RPMI8226 (cell line): ENCODE data around the gene KCNK13.
"Not testable (repeated sequence)": the region's sequence is repeated elsewhere in the genome, so short reads cannot be mapped to it uniquely, and the experiment has no call there.

Source experiments
- DNase-seq: peaks from one replicate; pipeline ENCODE4 v3.0.0-alpha.2; 2015

KCNK13 gene

DNA sequence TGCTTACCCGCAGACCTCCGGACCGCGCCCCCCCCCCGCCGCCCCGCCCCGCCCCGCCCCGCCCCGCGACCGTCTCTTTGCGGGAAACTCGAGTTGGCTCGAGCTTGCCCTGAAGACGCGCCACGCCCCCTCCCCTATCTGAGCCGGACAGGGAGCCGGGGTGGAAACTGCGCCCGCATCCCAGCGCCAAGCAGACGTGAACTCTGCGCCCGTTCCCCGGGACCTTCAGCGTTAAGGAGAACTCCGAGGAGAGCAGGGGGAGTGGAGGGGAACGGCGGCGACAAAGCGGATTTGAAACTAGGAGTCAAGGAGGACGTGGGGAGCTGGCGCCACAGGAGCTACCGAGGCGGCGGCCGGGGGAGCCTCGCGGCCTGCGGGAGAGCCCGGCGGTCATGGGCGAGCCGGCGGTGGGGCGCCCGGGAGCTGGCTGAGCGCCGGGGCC lies at the start of gene KCNK13:
TSS of gene KCNK13 (plus strand) at position 310 of the 442 bp plus-strand sequence. CDS start 212 bp downstream, outside the sequence.
- peak; percentile 5 for DNase-seq

DNA sequence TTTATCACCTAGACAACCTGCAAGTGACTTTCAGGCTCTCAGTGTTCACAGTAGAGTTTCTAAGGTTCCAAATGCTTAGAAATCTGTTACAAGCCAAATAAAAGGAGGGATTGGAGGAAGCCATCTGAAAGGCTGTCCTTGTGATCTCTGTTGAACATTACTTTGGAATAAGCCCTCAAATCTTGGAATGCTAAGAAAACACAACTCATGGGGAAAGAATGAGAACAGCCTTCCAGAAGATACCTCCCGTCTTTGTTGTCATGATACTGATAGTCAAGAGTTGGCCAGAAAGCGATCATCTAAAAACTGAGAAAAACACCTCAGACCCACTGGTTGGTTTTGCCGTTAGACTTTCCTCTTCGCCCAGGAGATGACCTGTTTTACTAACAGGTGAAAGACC lies 44.4 kb upstream of the KCNK13 start:
- no peak for DNase-seq

GRCh38 chr14:90019824-90020523 lies 41.8 kb upstream of the KCNK13 start:
- DNase-seq = no peak

- DNase-seq = no peak
Measured at GRCh38 chr14:90023176-90023896, 38.5 kb upstream of the KCNK13 start.

DNA sequence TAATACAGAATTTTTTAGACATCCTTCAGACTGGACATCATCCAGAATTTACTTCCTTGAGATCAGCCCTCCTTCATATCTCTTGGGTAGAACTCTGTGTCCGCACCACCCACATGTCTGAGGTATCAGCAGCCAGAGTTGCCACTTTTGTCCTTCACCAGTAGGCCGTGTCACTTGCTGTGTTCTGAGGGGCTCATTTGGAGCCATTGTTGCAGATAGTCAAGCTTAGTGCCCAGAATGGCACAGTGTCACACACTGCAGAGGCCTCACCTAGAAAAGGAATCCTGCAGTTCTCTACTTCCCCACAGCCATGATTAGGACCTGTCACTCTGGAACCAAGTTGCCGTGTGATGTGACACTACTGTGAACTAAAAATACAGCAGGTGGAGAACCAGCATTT lies 36.9 kb upstream of the KCNK13 start:
- no peak for DNase-seq

GRCh38 chr14:90026608-90027007 lies 35.2 kb upstream of the KCNK13 start:
- DNase-seq = not testable (repeated sequence)

DNA sequence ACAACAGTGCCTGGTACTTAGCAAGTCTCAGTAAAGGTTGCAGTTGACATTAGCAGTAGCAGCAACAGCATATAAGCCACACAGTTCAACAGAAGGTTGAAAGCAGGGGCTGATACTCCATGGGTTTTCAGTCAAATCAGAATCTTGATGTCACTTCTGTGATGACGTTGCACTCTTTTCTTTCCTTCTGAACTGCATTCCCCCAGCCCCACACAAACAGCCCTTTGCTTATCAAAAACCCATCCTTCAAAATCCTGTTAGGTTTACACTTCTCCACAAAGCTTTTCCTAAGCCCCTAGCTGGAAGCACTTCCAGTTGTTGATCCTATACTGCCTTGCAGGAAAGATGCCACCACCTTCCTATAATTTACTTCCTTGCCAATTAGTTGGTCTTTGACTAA lies 34.0 kb upstream of the KCNK13 start:
- no peak for DNase-seq

DNA sequence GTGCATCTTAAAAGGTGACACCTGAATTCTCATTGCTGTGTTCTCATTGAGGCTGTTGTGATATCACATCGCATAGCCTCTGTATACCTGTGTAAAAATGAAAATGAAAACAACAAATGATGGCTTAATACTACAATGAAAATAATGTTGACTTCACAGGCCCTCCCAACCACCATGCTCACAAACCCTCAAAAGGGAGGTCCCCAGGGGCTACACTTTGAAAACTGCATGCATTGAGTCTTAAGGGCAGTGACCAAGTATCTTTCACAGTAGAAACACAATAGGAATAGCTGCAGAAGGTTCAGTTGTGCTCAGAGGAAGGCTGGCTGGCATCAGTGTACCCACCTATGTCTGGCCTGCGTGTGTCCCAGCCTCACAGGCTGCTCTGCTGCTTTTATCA lies 27.6 kb upstream of the KCNK13 start:
- no peak for DNase-seq

DNA sequence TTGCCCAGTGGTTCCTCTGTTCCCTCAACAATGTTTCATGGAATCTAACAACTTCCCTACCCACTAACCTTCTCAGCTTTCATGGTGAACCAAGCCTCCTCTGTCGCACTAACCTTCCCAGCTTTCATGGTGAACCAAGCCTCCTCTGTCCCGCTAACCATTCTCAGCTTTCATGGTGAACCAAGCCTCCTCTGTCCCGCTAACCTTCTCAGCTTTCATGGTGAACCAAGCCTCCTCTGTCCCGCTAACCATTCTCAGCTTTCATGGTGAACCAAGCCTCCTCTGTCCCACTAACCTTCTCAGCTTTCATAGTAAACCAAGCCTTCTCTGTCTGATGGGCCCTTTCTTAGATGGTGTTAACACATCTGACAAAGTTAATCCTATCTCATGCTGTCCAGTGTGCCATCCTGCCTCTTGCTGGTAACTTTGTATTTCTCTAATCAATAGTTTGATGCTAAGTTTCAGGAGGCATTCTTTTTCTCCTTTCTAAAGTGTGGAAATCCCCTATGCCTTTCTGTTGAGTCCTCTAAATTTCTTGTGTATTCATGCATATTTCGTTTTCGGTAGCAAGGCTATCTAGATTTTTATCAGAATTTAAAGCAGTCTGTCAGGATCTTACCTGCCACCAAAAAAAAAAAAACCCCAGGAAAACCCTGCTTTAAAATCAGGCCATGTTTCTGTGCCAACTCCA lies 26.8 kb upstream of the KCNK13 start:
- no peak for DNase-seq

GRCh38 chr14:90039253-90040010 lies 22.4 kb upstream of the KCNK13 start:
- no peak for DNase-seq

GRCh38 chr14:90040411-90040810 lies 21.4 kb upstream of the KCNK13 start:
- no peak for DNase-seq

GRCh38 chr14:90042496-90043252 lies 19.1 kb upstream of the KCNK13 start:
- DNase-seq = no peak

DNA sequence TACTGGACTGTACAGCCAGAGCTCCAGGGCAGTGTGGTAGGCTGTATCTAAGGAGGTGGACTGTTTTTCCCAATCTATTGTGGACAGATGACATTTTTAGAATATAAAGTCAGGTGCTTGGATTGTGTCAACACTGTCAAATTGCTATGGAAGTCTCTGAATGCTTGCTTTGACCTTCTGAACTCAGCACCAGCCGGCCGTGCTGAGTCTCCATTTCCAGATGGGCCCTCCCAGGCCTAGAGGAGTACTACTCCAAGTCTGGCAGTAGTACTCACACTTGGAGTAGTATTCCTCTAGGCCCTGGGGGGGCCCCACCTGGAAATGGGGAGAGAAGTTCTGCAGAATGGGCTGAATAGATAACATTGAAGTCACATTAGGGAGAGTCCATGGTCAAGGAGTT lies 16.2 kb upstream of the KCNK13 start:
- DNase-seq = no peak

- no peak for DNase-seq
Measured at GRCh38 chr14:90049390-90049789, 12.4 kb upstream of the KCNK13 start.

- no peak for DNase-seq
Measured at GRCh38 chr14:90050271-90050670, 11.5 kb upstream of the KCNK13 start.

GRCh38 chr14:90053044-90053443 lies 8.8 kb upstream of the KCNK13 start:
- DNase-seq = no peak

- no peak for DNase-seq
Measured at GRCh38 chr14:90054803-90055202, 7.0 kb upstream of the KCNK13 start.

DNA sequence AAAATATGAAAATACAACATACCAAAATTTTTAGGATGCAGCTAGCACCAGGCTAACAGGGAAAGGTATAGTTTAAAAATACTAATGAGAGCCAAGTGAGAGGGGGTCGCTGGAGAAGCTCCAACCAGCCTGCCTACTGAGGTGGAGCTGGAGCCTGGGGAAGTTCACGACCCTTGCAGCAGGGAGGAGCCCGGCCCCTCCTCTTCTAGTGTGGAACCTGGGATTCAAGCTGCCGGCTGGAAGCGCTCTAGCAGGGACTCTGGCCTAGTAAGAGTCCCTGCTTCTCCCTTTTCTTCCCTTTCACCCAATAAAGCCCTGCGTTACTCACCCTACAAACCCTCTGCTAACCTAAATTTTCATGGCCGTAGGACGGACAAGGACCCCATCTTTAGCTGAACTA lies 5.0 kb upstream of the KCNK13 start:
- DNase-seq = no peak

GRCh38 chr14:90058876-90059458 lies 2.8 kb upstream of the KCNK13 start:
- no peak for DNase-seq

- DNase-seq = peak; percentile 78
Measured at GRCh38 chr14:90060312-90060964, 1.4 kb upstream of the KCNK13 start.

DNA sequence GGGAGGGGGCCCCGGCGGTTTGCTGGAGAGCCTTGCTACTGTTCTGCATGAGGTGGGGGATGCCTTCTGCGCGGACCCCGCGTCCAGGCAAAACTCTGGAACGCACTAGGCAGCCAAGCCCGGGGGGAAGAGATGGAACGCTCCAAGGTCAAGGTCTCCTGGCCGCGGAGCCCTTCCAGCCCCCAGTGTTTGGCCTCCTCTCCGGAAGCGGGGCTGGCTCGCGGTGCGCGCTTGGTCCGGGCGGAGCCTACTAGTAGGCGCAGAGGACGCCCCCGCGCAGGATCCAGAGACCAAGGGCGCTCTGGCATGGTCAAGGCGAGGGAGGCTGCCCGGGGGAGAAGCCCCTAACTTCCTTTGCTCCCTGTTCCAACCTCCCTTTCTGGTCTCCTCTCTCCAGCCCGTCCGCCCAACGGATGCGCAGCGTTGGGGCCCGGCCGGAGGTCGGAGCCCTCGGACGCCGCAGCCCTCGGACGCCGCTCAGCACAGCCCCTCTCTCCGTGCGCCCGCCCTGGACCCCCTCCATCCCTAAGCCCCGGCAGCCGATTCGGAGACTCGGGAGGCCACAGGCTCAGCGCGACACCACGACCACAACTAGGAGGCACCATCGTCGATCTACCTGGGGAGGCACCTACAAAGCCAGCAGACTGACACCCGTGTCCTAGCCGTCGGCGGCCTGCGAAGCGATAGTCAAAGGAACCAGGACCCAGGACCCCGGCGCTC lies 669 bp upstream of the KCNK13 start:
- DNase-seq = peak; percentile 7
